ENCODE results near the gene AGAP3.
A peak's percentile ranks its signal among the peaks of the same experiment; 100 is the strongest.

Gene AGAP3

DNA sequence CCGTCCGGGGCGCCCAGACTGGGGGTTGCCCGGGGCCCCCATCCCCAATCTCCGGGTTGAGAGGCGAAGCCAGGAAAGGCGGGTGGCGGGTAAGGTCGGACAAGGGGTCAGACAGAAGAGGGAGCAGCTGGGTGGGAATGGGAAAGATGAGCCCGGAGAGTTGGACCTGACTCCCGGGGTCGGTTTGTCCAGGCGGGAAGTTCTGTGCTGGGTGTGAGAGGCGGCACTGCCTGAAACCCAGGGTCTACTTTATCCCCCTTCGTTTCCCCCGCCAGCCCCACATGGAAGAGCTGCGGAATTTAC is 26.2 kb upstream of the AGAP3 start:
- H3K9ac ChIP-seq (ENCODE audit: low read depth, low read length, poor library complexity) = peak overlapping the region; percentile 87
- peak overlapping the region; percentile 94 for H2BK15ac ChIP-seq (ENCODE audit: low read length)
- H3K4ac ChIP-seq (ENCODE audit: low read length) = no peak overlapping the region
- peak overlapping the region; percentile 76 for H3K4me2 ChIP-seq (ENCODE audit: insufficient read depth, low read length, poor library complexity, severe bottlenecking)
- no CpG with 5 or more reads among the region's 17 CpGs for WGBS, 2 donors (ENCODE audit: extremely low coverage in 2 of 2, insufficient read length in 2 of 2, insufficient replicate concordance in 1 of 2)
- H3K4me1 ChIP-seq (ENCODE audit: control insufficient read depth in 2 of 2, insufficient read depth in 1 of 2, low read depth in 1 of 2, low read length in 2 of 2) = peaks cover 25 to 38% of the 10 kb centered on the region in 2 donors
- no peak for DNase-seq (ENCODE audit: low spot score)
- no peaks in the 10 kb centered on the region for H3K9me3 ChIP-seq (replicated peaks in 1 of 2; ENCODE audit: control insufficient read depth in 2 of 2, insufficient read depth in 1 of 2, low read depth in 1 of 2, low read length in 2 of 2)
- no peak overlapping the region for H2AK5ac ChIP-seq (ENCODE audit: low read depth, low read length)
- peak overlapping the region; percentile 58 for H2BK120ac ChIP-seq (ENCODE audit: low read depth, low read length)
- H3K4me3 ChIP-seq (ENCODE audit: low read length in 2 of 2) = peak overlapping the region; percentile 61 to 88
- no peak overlapping the region for H4K8ac ChIP-seq (ENCODE audit: low read depth, low read length)
- no peak overlapping the region for H4K91ac ChIP-seq (ENCODE audit: low read depth, low read length, poor library complexity)
- peaks cover 4% of the 10 kb centered on the region for H3K79me1 ChIP-seq (ENCODE audit: low read depth, low read length)
- peaks cover 8 to 26% of the 10 kb centered on the region in 2 donors for H3K36me3 ChIP-seq (replicated peaks in 1 of 2; ENCODE audit: control insufficient read depth in 2 of 2, insufficient read depth in 2 of 2, low read length in 2 of 2)
- peak overlapping the region; percentile 82 for H2AFZ ChIP-seq (ENCODE audit: low read length)
- peak overlapping the region; percentile 94 for H3K18ac ChIP-seq (ENCODE audit: low read length)
- peak overlapping the region; percentile 8 for H2BK5ac ChIP-seq (ENCODE audit: low read length)
- H3K14ac ChIP-seq (ENCODE audit: low read length) = peak overlapping the region; percentile 4
- no peak overlapping the region for H2BK12ac ChIP-seq (ENCODE audit: low read length)
- peak overlapping the region; percentile 8 for H3K23ac ChIP-seq (ENCODE audit: low read depth, low read length, poor library complexity)
- no peak overlapping the region for H3K27ac ChIP-seq (replicated peaks; ENCODE audit: low read length)
- H3K27me3 ChIP-seq (ENCODE audit: control insufficient read depth in 3 of 3, insufficient read depth in 3 of 3, low read depth in 1 of 3, low read length in 3 of 3) = peaks cover 0 to 33% (median 0%) of the 10 kb centered on the region in 3 experiments

DNA sequence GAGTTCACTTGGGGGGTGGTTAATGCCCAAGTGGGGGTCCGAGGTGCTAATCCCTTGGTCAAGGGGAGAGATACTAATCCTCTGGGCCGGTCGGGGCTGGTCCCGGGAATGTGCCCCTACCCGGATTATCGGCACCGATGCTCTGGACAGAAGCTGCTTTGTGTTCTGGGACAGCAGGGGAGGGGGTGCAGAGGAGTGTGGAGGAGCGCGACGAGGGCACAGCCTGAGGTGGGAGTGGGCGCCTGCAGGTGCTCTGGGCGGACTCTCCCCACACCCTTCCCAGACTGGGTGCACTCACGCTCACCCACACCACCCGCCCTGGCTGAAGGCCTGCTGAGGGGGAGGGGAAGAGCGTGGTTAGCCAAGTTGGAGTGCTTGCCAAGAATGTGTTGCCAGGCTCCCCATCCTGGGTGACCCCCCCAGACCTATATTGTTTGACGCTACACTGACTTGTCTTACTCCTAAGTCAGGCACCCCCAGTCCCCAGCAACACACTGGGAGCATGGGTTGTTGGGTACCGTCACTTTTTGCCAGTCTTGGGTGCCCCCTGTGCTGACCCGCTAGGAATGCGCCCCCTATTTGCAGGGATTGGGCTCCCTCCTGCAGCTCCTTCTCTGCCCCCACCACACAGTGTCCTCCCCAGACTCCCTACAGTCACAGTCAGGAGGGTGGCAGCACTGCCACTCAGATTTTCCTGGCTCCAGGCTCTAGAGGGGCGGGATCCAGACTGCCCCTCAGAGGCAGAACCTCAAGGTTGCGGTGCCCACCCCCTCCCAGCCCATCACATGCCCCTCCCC is 25.7 kb upstream of the AGAP3 start:
- peaks cover 13 to 31% of the 10 kb centered on the region in 2 donors for H3K36me3 ChIP-seq (replicated peaks in 1 of 2; ENCODE audit: control insufficient read depth in 2 of 2, insufficient read depth in 2 of 2, low read length in 2 of 2)
- H2BK12ac ChIP-seq (ENCODE audit: low read length) = peak overlapping the region; percentile 79
- WGBS, 2 donors (ENCODE audit: extremely low coverage in 2 of 2, insufficient read length in 2 of 2, insufficient replicate concordance in 1 of 2) = no CpG with 5 or more reads among the region's 21 CpGs
- peaks cover 0 to 33% (median 0%) of the 10 kb centered on the region in 3 experiments for H3K27me3 ChIP-seq (ENCODE audit: control insufficient read depth in 3 of 3, insufficient read depth in 3 of 3, low read depth in 1 of 3, low read length in 3 of 3)
- peak overlapping the region; percentile 94 for H3K18ac ChIP-seq (ENCODE audit: low read length)
- H3K14ac ChIP-seq (ENCODE audit: low read length) = peak overlapping the region; percentile 4
- peak overlapping the region; percentile 4 for H2AK5ac ChIP-seq (ENCODE audit: low read depth, low read length)
- peak overlapping the region; percentile 58 for H2BK120ac ChIP-seq (ENCODE audit: low read depth, low read length)
- peak overlapping the region; percentile 87 for H3K9ac ChIP-seq (ENCODE audit: low read depth, low read length, poor library complexity)
- H4K8ac ChIP-seq (ENCODE audit: low read depth, low read length) = no peak overlapping the region
- H4K91ac ChIP-seq (ENCODE audit: low read depth, low read length, poor library complexity) = no peak overlapping the region
- peaks cover 25 to 38% of the 10 kb centered on the region in 2 donors for H3K4me1 ChIP-seq (ENCODE audit: control insufficient read depth in 2 of 2, insufficient read depth in 1 of 2, low read depth in 1 of 2, low read length in 2 of 2)
- peak overlapping the region; percentile 82 for H2AFZ ChIP-seq (ENCODE audit: low read length)
- no peak overlapping the region for H2BK5ac ChIP-seq (ENCODE audit: low read length)
- no peaks in the 10 kb centered on the region for H3K9me3 ChIP-seq (replicated peaks in 1 of 2; ENCODE audit: control insufficient read depth in 2 of 2, insufficient read depth in 1 of 2, low read depth in 1 of 2, low read length in 2 of 2)
- peak overlapping the region; percentile 17 for H3K23ac ChIP-seq (ENCODE audit: low read depth, low read length, poor library complexity)
- peak overlapping the region; percentile 76 for H3K4me2 ChIP-seq (ENCODE audit: insufficient read depth, low read length, poor library complexity, severe bottlenecking)
- H3K4me3 ChIP-seq (ENCODE audit: low read length in 2 of 2) = peak overlapping the region; percentile 61 to 88
- H2BK15ac ChIP-seq (ENCODE audit: low read length) = peak overlapping the region; percentile 94
- peak; percentile 63 for DNase-seq (ENCODE audit: low spot score)
- H3K79me1 ChIP-seq (ENCODE audit: low read depth, low read length) = peaks cover 4% of the 10 kb centered on the region
- no peak overlapping the region for H3K4ac ChIP-seq (ENCODE audit: low read length)
- no peak overlapping the region for H3K27ac ChIP-seq (replicated peaks; ENCODE audit: low read length)

DNA sequence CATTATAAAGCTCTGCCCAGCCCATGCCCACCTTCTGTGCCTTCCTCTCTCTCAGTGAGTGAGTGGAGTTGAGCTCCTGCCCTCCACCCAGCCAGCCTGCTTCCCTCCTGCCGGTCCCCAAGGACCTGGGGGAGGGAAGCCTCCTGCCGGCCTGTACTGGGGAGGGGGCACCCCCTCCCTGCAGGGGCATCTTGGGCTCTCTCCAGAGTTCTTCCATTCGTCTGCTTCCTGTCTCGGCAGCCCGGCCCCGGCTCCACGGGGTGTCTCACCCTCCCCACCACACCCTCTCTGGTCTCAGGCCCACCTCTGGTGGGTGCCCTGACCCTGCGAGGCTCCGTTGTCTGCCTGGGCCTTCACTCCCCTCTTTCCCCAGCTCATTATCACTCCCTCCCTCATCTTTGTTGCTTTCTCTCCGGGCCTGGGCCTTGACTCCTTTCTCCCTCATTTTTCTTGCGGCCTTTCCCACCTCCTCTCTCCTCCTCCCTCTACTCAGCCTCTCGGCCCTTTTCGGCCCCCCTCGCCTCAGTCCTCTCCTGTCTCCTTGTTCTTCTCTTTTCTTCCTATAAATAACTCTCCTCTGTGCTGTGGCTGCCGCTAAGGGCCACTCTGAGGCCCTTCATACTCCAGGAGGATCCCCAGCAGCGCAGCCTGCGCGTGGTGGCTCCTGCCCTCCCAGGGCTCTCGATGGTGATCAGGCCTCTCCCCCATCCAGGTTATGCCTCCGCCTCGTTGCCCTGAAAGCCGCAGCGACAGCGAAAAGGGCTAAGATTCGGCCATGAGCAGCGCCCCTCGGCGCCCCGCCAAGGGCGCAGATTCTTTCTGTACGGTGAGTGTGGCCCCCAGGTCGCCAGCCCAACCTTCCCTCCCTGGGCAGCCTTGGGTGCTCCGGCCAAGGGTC is 24.8 kb upstream of the AGAP3 start:
- Histone ChIP-seq H2AFZ (ENCODE audit: low read length) (no peak overlapping the region), H3K18ac (ENCODE audit: low read length) (peak overlapping the region; percentile 90), H4K8ac (ENCODE audit: low read depth, low read length) (no peak overlapping the region), H3K4me3 (ENCODE audit: low read length in 2 of 2) (peak overlapping the region in 1 of 2 donors; percentile 61), H3K79me1 (ENCODE audit: low read depth, low read length) (peaks cover 4% of the 10 kb centered on the region), H3K23ac (ENCODE audit: low read depth, low read length, poor library complexity) (peak overlapping the region; percentile 75), H2AK5ac (ENCODE audit: low read depth, low read length) (peak overlapping the region; percentile 23), H3K36me3 (replicated peaks in 1 of 2; ENCODE audit: control insufficient read depth in 2 of 2, insufficient read depth in 2 of 2, low read length in 2 of 2) (peaks cover 15 to 40% of the 10 kb centered on the region in 2 donors), H2BK15ac (ENCODE audit: low read length) (peak overlapping the region; percentile 70), H2BK12ac (ENCODE audit: low read length) (peak overlapping the region; percentile 53), H3K4ac (ENCODE audit: low read length) (peak overlapping the region; percentile 38), H3K4me1 (ENCODE audit: control insufficient read depth in 2 of 2, insufficient read depth in 1 of 2, low read depth in 1 of 2, low read length in 2 of 2) (peaks cover 25 to 38% of the 10 kb centered on the region in 2 donors), H3K14ac (ENCODE audit: low read length) (peak overlapping the region; percentile 59), H3K27ac (replicated peaks; ENCODE audit: low read length) (no peak overlapping the region), H4K91ac (ENCODE audit: low read depth, low read length, poor library complexity) (no peak overlapping the region), H3K9me3 (replicated peaks in 1 of 2; ENCODE audit: control insufficient read depth in 2 of 2, insufficient read depth in 1 of 2, low read depth in 1 of 2, low read length in 2 of 2) (no peaks in the 10 kb centered on the region), H3K4me2 (ENCODE audit: insufficient read depth, low read length, poor library complexity, severe bottlenecking) (peak overlapping the region; percentile 64), H2BK5ac (ENCODE audit: low read length) (no peak overlapping the region), H3K27me3 (ENCODE audit: control insufficient read depth in 3 of 3, insufficient read depth in 3 of 3, low read depth in 1 of 3, low read length in 3 of 3) (peaks cover 0 to 26% (median 0%) of the 10 kb centered on the region in 3 experiments), H2BK120ac (ENCODE audit: low read depth, low read length) (no peak overlapping the region), H3K9ac (ENCODE audit: low read depth, low read length, poor library complexity) (peak overlapping the region; percentile 73)
- no peak for DNase-seq (ENCODE audit: low spot score)
- no CpG with 5 or more reads among the region's 33 CpGs for WGBS, 2 donors (ENCODE audit: extremely low coverage in 2 of 2, insufficient read length in 2 of 2, insufficient replicate concordance in 1 of 2)

DNA sequence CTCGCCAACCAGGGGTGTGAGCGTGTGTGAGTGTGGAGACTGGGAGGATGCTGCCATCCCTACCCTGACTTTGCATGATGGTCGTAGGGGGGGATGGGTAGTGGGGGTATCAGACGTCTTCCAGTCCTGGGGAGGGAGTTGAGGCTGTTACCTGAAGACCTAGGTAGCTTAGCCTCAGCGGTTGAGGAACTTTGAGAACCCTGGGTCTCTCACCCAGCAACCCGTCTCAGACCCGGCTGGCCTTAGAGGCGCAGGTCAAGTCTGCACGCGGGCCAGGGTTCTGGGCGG is 24.2 kb upstream of the AGAP3 start:
- Histone ChIP-seq H3K4me3 (ENCODE audit: low read length in 2 of 2) (no peak overlapping the region), H3K4me2 (ENCODE audit: insufficient read depth, low read length, poor library complexity, severe bottlenecking) (peak overlapping the region; percentile 64)

More for the DNA sequence above, 24.2 kb upstream of the AGAP3 start:
- no peak overlapping the region for H4K91ac ChIP-seq (ENCODE audit: low read depth, low read length, poor library complexity)
- H3K79me1 ChIP-seq (ENCODE audit: low read depth, low read length) = peaks cover 4% of the 10 kb centered on the region
- no peaks in the 10 kb centered on the region for H3K9me3 ChIP-seq (replicated peaks in 1 of 2; ENCODE audit: control insufficient read depth in 2 of 2, insufficient read depth in 1 of 2, low read depth in 1 of 2, low read length in 2 of 2)
- peak overlapping the region; percentile 53 for H2BK12ac ChIP-seq (ENCODE audit: low read length)
- peaks cover 0 to 20% (median 0%) of the 10 kb centered on the region in 3 experiments for H3K27me3 ChIP-seq (ENCODE audit: control insufficient read depth in 3 of 3, insufficient read depth in 3 of 3, low read depth in 1 of 3, low read length in 3 of 3)
- no CpG with 5 or more reads among the region's 11 CpGs for WGBS, 2 donors (ENCODE audit: extremely low coverage in 2 of 2, insufficient read length in 2 of 2, insufficient replicate concordance in 1 of 2)
- H2AFZ ChIP-seq (ENCODE audit: low read length) = no peak overlapping the region
- peak overlapping the region; percentile 75 for H3K23ac ChIP-seq (ENCODE audit: low read depth, low read length, poor library complexity)
- no peak overlapping the region for H3K27ac ChIP-seq (replicated peaks; ENCODE audit: low read length)
- peak overlapping the region; percentile 59 for H3K14ac ChIP-seq (ENCODE audit: low read length)
- peak overlapping the region; percentile 70 for H2BK15ac ChIP-seq (ENCODE audit: low read length)
- peak overlapping the region; percentile 73 for H3K9ac ChIP-seq (ENCODE audit: low read depth, low read length, poor library complexity)
- H2BK5ac ChIP-seq (ENCODE audit: low read length) = no peak overlapping the region
- peaks cover 21 to 36% of the 10 kb centered on the region in 2 donors for H3K4me1 ChIP-seq (ENCODE audit: control insufficient read depth in 2 of 2, insufficient read depth in 1 of 2, low read depth in 1 of 2, low read length in 2 of 2)
- no peak overlapping the region for H2BK120ac ChIP-seq (ENCODE audit: low read depth, low read length)
- peak overlapping the region; percentile 90 for H3K18ac ChIP-seq (ENCODE audit: low read length)
- no peak for DNase-seq (ENCODE audit: low spot score)
- peak overlapping the region; percentile 23 for H2AK5ac ChIP-seq (ENCODE audit: low read depth, low read length)
- no peak overlapping the region for H4K8ac ChIP-seq (ENCODE audit: low read depth, low read length)
- H3K4ac ChIP-seq (ENCODE audit: low read length) = peak overlapping the region; percentile 38
- H3K36me3 ChIP-seq (replicated peaks in 1 of 2; ENCODE audit: control insufficient read depth in 2 of 2, insufficient read depth in 2 of 2, low read length in 2 of 2) = peaks cover 18 to 46% of the 10 kb centered on the region in 2 donors

All from neuronal stem cell (in vitro differentiated cells).